ENCODE results near the gene MAD1L1. TPM values are rescaled to one million over a fixed set of nuclear protein-coding genes. Genes with fewer than 3 reads are reported as not detected.

MAD1L1 gene
- total RNA-seq, 1 donor from 2014 or later = 53.8 TPM

DNA sequence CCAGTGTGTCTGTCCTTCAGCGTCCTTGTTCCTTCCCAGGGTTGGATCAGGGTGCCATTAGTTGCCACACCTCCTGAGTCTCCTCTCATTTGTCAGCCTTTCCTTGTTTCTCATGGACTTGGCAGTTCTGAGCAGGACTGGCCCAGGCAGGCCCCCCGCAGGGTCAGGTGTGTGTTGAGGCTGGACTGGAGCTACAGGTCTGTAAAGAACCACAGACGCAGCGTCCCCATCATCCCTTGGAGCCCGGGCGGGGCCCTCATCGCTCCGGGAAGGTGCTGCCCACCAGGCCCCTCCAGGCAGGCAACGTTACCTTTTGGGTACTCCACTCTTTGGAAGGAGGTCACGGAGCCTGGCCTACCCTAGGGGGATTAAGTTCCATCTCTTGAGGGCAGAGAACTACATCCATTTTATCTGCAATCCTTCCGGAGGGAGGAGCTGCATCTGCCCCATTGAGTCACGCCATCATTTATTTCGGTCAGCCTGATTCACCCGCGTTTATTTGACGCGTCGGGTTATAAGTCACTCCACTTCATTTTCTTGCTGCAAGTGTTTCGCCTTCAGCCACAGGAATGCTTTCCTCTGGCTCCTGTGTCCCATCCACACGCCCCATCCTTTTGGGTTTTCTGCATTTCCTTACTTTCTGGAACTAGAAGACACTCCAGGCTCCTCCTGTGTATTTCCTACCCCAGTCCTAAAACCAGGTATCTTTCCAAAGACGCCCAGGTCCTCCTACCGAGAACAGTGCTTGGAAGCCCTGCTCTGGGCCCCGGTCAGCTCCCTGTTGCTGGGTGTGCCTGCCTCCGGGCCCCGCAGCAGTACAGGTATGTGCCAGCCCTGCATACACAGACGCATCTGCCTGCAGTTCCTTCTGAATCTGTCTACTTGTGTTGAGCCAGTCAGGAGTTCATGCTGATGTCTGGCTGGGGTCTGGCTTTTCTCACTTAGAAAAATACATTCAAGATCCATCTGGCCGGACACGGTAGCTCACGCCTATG lies 141.9 kb downstream of the MAD1L1 start:
- Mint-ChIP-seq H3K4me3 (no peak overlapping the region), H3K4me1 (peaks cover 7% of the 10 kb centered on the region), H3K27ac (ENCODE audit: unreplicated experiment) (peak overlapping the region; percentile 40), H3K36me3 (ENCODE audit: low read depth) (peaks cover 14% of the 10 kb centered on the region), H3K27me3 (ENCODE audit: low read depth) (no peaks in the 10 kb centered on the region), H3K9me3 (no peaks in the 10 kb centered on the region)
- TF ChIP-seq CTCF (conservative IDR thresholded peaks at IDR 0.05) = no peak
- DNase-seq (ENCODE audit: low read depth, low spot score) = no peak

- Mint-ChIP-seq H3K4me1 (peaks cover 8% of the 10 kb centered on the region), H3K36me3 (ENCODE audit: low read depth) (peaks cover 14% of the 10 kb centered on the region)
Observed at GRCh38 chr7:2088801-2089200, 143.9 kb downstream of the MAD1L1 start.

DNA sequence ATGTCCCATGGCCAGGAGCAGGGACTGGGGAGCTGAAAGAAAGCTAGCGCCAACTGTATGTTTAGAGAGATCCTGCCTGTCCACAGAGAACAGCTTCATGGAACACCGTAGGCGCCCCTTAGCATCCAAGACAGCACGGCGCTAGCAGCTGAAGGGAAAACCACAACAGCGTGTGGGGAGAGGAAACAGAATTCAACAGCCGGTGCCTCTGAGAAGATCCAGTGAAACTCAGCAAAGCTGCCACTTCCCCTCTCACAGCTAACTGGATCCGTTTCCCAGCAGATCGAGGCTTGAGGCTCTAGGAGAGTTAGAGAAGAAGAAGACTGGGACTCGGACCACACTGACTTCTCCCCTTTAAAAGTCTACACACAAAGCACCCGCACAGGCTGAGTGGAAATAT lies 145.0 kb downstream of the MAD1L1 start:
- no peak for TF ChIP-seq CTCF (conservative IDR thresholded peaks at IDR 0.05)
- H3K4me3 Mint-ChIP-seq = no peak overlapping the region
- peak overlapping the region; percentile 52 for H3K27ac Mint-ChIP-seq (ENCODE audit: unreplicated experiment)
- no peak for DNase-seq (ENCODE audit: low read depth, low spot score)
- no peaks in the 10 kb centered on the region for H3K9me3 Mint-ChIP-seq
- H3K4me1 Mint-ChIP-seq = peaks cover 12% of the 10 kb centered on the region
- no peaks in the 10 kb centered on the region for H3K27me3 Mint-ChIP-seq (ENCODE audit: low read depth)
- peaks cover 14% of the 10 kb centered on the region for H3K36me3 Mint-ChIP-seq (ENCODE audit: low read depth)

More at GRCh38 chr7:2088801-2089200, 143.9 kb downstream of the MAD1L1 start:
- Mint-ChIP-seq H3K27ac (ENCODE audit: unreplicated experiment) (no peak overlapping the region), H3K27me3 (ENCODE audit: low read depth) (no peaks in the 10 kb centered on the region), H3K9me3 (no peaks in the 10 kb centered on the region), H3K4me3 (no peak overlapping the region)
- no peak for DNase-seq (ENCODE audit: low read depth, low spot score)
- no peak for TF ChIP-seq CTCF (conservative IDR thresholded peaks at IDR 0.05)

- Mint-ChIP-seq H3K4me1 (peaks cover 23% of the 10 kb centered on the region), H3K9me3 (no peaks in the 10 kb centered on the region), H3K4me3 (no peak overlapping the region), H3K36me3 (ENCODE audit: low read depth) (peaks cover 4% of the 10 kb centered on the region), H3K27ac (ENCODE audit: unreplicated experiment) (no peak overlapping the region), H3K27me3 (ENCODE audit: low read depth) (no peaks in the 10 kb centered on the region)
- TF ChIP-seq CTCF (conservative IDR thresholded peaks at IDR 0.05) = no peak
- DNase-seq (ENCODE audit: low read depth, low spot score) = no peak
Observed at GRCh38 chr7:2086229-2086628, 146.5 kb downstream of the MAD1L1 start.

DNA sequence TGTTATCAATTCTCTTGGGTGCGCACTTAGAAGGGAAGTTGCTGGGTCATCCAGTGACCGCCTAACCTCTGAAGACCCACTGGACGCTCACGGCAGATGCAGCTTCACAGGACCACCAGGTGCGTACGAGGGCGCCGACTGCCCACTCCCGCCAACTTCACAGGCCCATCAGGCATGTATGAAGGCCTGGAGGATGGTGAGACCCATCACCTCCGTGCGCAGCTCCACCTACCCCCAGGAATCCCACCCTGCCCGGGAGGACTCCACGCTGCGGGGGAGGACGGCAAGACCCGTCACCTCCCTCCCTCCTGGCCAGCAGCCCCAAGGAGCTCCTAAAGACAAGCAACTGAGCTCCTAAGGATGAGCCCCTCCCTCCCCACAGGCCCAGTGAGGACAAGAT lies 146.9 kb downstream of the MAD1L1 start:
- no peaks in the 10 kb centered on the region for H3K27me3 Mint-ChIP-seq (ENCODE audit: low read depth)
- H3K36me3 Mint-ChIP-seq (ENCODE audit: low read depth) = no peaks in the 10 kb centered on the region
- no peak overlapping the region for H3K4me3 Mint-ChIP-seq
- TF ChIP-seq CTCF (conservative IDR thresholded peaks at IDR 0.05) = no peak
- no peak overlapping the region for H3K27ac Mint-ChIP-seq (ENCODE audit: unreplicated experiment)
- H3K4me1 Mint-ChIP-seq = peaks cover 23% of the 10 kb centered on the region
- H3K9me3 Mint-ChIP-seq = no peaks in the 10 kb centered on the region
- DNase-seq (ENCODE audit: low read depth, low spot score) = no peak

Data from neural crest cell (in vitro differentiated cells).